GM12891 (cell line): ENCODE measurements around the gene KRT16.
"Not testable (repeated sequence)": the region's sequence is repeated elsewhere in the genome, so short reads cannot be mapped to it uniquely, and the experiment has no call there.

Experiments
- POLR2A ChIP-seq: IDR thresholded peaks from 2 replicates; pipeline ENCODE4 v1.6.1; 2011; ENCODE audit warnings: low read depth, low read length, control low read depth
- POLR2AphosphoS5 ChIP-seq: IDR thresholded peaks from 2 replicates; pipeline ENCODE4 v1.6.1; 2011; ENCODE audit warnings: low read depth, low read length, control low read depth
- POU2F2 ChIP-seq: IDR thresholded peaks from 2 replicates; pipeline ENCODE4 v1.6.1; 2011; ENCODE audit warnings: low read depth, mild to moderate bottlenecking, control low read depth, low read length, moderate library complexity
- SPI1 ChIP-seq: IDR thresholded peaks from 2 replicates; pipeline ENCODE4 v1.6.1; 2011; ENCODE audit warnings: low read depth, low read length, control low read depth
- TAF1 ChIP-seq: IDR thresholded peaks from 2 replicates; pipeline ENCODE4 v1.6.1; 2011; ENCODE audit warnings: low read depth, low read length, control low read depth

GRCh38 chr17:41626028-41626913 lies 13.7 kb upstream of the KRT16 start:
- not testable (repeated sequence) for TF ChIP-seq POLR2AphosphoS5, POLR2A, SPI1, TAF1, POU2F2
